Neural progenitor cell (in vitro differentiated cells): Measurements from ENCODE around the gene DCP1A. TPM values are rescaled to one million over a fixed set of nuclear protein-coding genes. Genes with fewer than 3 reads are reported as not detected.

ENCODE experiments used
- DNase-seq: peaks from one replicate; pipeline ENCODE4 v3.0.0-alpha.2; 2016; ENCODE audit warnings: low spot score
- H2AFZ ChIP-seq: fragments of 200-600 bp; sonication (generic); replicated peaks from 2 replicates; pipeline ENCODE4 v1.6.1; 2016; ENCODE audit warnings: antibody characterized with exemption
- H3F3A ChIP-seq: fragments of 200-600 bp; sonication (generic); 2 replicates; pipeline ENCODE4 v1.6.1; 2016; ENCODE audit warnings: antibody characterized with exemption, low read depth
- H3K27ac ChIP-seq: fragments of 200-600 bp; sonication (generic); 2 replicates; pipeline ENCODE4 v1.5.1; 2016; ENCODE audit warnings: mild to moderate bottlenecking
- H3K27me3 ChIP-seq: fragments of 200-600 bp; sonication (generic); 2 replicates; pipeline ENCODE4 v1.6.1; 2016; ENCODE audit warnings: mild to moderate bottlenecking, moderate library complexity
- H3K36me3 ChIP-seq: fragments of 200-600 bp; sonication (generic); 2 replicates; pipeline ENCODE4 v1.5.1; 2016
- H3K4me1 ChIP-seq: fragments of 200-600 bp; sonication (generic); 2 replicates; pipeline ENCODE4 v1.6.1; 2016; ENCODE audit warnings: mixed run types
- H3K4me2 ChIP-seq: fragments of 200-600 bp; sonication (generic); 2 replicates; pipeline ENCODE4 v1.6.1; 2016
- H3K4me3 ChIP-seq: fragments of 200-600 bp; sonication (generic); 2 replicates; pipeline ENCODE4 v1.5.1; 2016
- H3K79me2 ChIP-seq: fragments of 200-600 bp; sonication (generic); 2 replicates; pipeline ENCODE4 v1.6.1; 2016; ENCODE audit warnings: low read depth
- H3K9ac ChIP-seq: fragments of 200-600 bp; sonication (generic); 2 replicates; pipeline ENCODE4 v1.6.1; 2016
- H3K9me3 ChIP-seq: fragments of 200-600 bp; sonication (generic); 2 replicates; pipeline ENCODE4 v1.5.1; 2016; ENCODE audit warnings: low read depth
- H4K20me1 ChIP-seq: fragments of 200-600 bp; sonication (generic); 2 replicates; pipeline ENCODE4 v1.6.1; 2016; ENCODE audit warnings: low read depth
- H3K27ac Mint-ChIP-seq: 3 replicates; pipeline ENCODE4 v1.8.0; 2021; ENCODE audit warnings: mixed read lengths
- H3K27me3 Mint-ChIP-seq: 2 replicates; pipeline ENCODE4 v1.8.0; 2022; ENCODE audit warnings: low read depth, mild to moderate bottlenecking, inconsistent platforms, moderate library complexity, mixed read lengths; ENCODE audit not compliant: insufficient read depth
- H3K36me3 Mint-ChIP-seq: 3 replicates; pipeline ENCODE4 v1.8.0; 2021; ENCODE audit warnings: mixed read lengths
- H3K4me1 Mint-ChIP-seq: 3 replicates; pipeline ENCODE4 v1.8.0; 2021; ENCODE audit warnings: mixed read lengths
- H3K4me3 Mint-ChIP-seq: 3 replicates; pipeline ENCODE4 v1.8.0; 2021; ENCODE audit warnings: mild to moderate bottlenecking, moderate library complexity, mixed read lengths
- H3K9me3 Mint-ChIP-seq: 3 replicates; pipeline ENCODE4 v1.8.0; 2020; ENCODE audit warnings: mixed read lengths
- EZH2 ChIP-seq: fragments of 200-600 bp; sonication (generic); IDR thresholded peaks from 2 replicates; pipeline ENCODE4 v1.6.1; 2017; ENCODE audit warnings: antibody characterized with exemption, mild to moderate bottlenecking, moderate library complexity
- EZH2phosphoT487 ChIP-seq: fragments of 200-600 bp; sonication (generic); IDR thresholded peaks from 2 replicates; pipeline ENCODE4 v1.6.1; 2017; ENCODE audit warnings: antibody characterized with exemption
- total RNA-seq: library from RNA; depleted of rRNA; stranded (reverse); fragments of >200 nt; gene quantifications from 2 replicates; pipeline ENCODE4 v1.2.3, GENCODE V29; 2015; ENCODE audit warnings: low replicate concordance
- TF ChIP-seq, protein P1 (sequence below): fragments of 200-600 bp; sonication (generic); IDR thresholded peaks from 2 replicates; pipeline ENCODE4 v1.5.1; 2017; ENCODE audit warnings: antibody characterized with exemption, mild to moderate bottlenecking

Gene DCP1A
- total RNA-seq, 1 donor from 2014 or later = 24.1 TPM

DNA sequence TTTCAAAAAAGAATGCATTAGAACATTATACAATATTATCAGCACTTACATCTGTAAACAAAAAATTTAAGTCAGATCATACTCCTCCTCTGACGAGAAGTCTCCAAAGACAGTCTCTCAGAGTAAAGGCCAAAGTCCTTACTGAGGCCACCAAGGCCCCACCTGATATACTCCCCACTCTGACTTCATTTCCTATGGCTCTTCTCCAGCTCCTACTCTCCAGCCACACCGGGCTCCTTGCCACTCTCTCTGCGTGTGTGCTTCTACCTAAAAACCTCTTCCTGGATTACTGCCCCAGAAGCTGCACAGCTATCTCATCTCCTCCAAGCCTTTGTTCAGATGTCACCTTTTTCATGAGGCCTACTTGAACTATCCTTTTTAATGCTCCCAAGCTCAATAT, 5.0 kb downstream of the DCP1A start:
- Histone ChIP-seq H3K4me2 (no peak overlapping the region), H4K20me1 (peaks cover 32% of the 10 kb centered on the region), H3K27me3 (no peaks in the 10 kb centered on the region), H3F3A (peaks cover 8% of the 10 kb centered on the region), H3K4me3 (no peak overlapping the region), H3K4me1 (peaks cover 12% of the 10 kb centered on the region), H3K79me2 (peaks cover 62% of the 10 kb centered on the region), H3K9ac (no peak overlapping the region), H3K36me3 (peaks cover 7% of the 10 kb centered on the region), H3K9me3 (no peaks in the 10 kb centered on the region), H2AFZ (no peak overlapping the region), H3K27ac (no peak overlapping the region)
- DNase-seq = no peak
- Mint-ChIP-seq H3K9me3 (no peaks in the 10 kb centered on the region), H3K27me3 (no peaks in the 10 kb centered on the region), H3K4me3 (no peak overlapping the region), H3K27ac (no peak overlapping the region), H3K36me3 (peaks cover 21% of the 10 kb centered on the region), H3K4me1 (peaks cover 12% of the 10 kb centered on the region)
- TF ChIP-seq EZH2 (no peak), EZH2phosphoT487 (no peak)
- TF ChIP-seq, protein P1, sequence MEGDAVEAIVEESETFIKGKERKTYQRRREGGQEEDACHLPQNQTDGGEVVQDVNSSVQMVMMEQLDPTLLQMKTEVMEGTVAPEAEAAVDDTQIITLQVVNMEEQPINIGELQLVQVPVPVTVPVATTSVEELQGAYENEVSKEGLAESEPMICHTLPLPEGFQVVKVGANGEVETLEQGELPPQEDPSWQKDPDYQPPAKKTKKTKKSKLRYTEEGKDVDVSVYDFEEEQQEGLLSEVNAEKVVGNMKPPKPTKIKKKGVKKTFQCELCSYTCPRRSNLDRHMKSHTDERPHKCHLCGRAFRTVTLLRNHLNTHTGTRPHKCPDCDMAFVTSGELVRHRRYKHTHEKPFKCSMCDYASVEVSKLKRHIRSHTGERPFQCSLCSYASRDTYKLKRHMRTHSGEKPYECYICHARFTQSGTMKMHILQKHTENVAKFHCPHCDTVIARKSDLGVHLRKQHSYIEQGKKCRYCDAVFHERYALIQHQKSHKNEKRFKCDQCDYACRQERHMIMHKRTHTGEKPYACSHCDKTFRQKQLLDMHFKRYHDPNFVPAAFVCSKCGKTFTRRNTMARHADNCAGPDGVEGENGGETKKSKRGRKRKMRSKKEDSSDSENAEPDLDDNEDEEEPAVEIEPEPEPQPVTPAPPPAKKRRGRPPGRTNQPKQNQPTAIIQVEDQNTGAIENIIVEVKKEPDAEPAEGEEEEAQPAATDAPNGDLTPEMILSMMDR = no peak

DNA sequence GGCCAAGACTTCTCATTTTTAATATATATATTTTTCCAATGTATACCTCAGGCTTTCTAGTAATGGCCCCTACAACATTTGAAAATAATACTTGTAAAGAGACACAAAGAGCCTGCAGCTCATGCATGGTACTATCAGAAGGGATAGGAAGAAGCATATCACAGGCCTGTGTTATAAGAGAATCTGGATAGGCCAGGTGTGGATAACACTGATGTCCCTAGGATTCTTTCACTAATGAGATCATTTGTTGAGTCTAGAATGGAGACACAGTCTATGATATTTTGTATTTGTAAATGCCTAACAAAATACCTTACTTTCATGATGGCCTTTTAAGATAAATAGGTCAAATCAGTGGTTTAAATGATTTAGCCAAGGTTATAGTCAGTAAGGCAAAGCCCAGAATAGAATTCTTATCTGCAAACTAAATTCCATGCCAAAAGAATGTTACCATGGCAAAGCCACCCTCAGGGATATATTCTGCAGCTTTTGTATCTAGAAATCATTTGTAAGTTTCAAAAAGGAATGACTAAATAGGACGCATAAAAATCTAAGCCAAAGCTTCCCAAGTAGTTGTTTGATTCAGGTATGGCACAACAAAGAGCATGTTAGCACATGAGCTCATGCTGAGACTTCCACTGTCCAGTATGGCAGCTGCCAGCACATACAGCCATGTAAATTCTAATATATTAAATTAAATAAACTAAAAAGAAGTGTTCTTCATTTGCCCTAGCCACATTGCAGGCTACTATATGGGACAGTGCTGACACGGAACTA, 10.0 kb downstream of the DCP1A start:
- Mint-ChIP-seq H3K9me3 (no peaks in the 10 kb centered on the region), H3K4me1 (no peaks in the 10 kb centered on the region), H3K36me3 (peaks cover 35% of the 10 kb centered on the region), H3K27me3 (peaks cover 2% of the 10 kb centered on the region), H3K27ac (no peak overlapping the region), H3K4me3 (no peak overlapping the region)
- no peaks in the 10 kb centered on the region for H3K9me3 ChIP-seq
- DNase-seq = no peak
- H3K4me2 ChIP-seq = no peak overlapping the region
- no peak overlapping the region for H3K4me3 ChIP-seq
- no peaks in the 10 kb centered on the region for H3K4me1 ChIP-seq
- no peak overlapping the region for H3K27ac ChIP-seq
- no peak for TF ChIP-seq EZH2
- TF ChIP-seq EZH2phosphoT487 = no peak
- TF ChIP-seq, protein P1 = no peak
- no peak overlapping the region for H3K9ac ChIP-seq
- H3K36me3 ChIP-seq = peaks cover 7% of the 10 kb centered on the region
- no peaks in the 10 kb centered on the region for H3K27me3 ChIP-seq
- peaks cover 34% of the 10 kb centered on the region for H3K79me2 ChIP-seq
- H4K20me1 ChIP-seq = peaks cover 12% of the 10 kb centered on the region
- no peak overlapping the region for H2AFZ ChIP-seq
- no peaks in the 10 kb centered on the region for H3F3A ChIP-seq

DNA sequence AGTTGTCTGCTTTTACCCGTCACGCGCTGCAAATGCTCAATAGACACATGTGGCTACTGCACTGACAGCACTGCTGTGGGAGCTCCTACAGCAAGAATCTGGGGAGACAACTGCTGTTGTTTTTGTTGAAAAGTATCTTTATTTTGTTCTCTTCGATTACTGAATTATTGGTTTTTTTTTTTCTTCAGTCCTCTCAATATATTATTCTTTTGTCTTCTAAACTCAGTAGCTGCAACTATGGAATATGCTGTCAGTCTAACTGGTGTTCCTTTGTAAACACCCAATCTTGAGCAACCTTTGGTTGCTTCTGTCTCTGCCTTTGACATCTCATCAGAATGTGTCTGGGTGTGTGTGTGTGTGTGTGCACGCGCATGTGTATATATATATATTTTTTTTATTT, 12.6 kb downstream of the DCP1A start:
- no peaks in the 10 kb centered on the region for H3K4me1 Mint-ChIP-seq
- DNase-seq = no peak
- H3K27ac Mint-ChIP-seq = no peak overlapping the region
- H3K27me3 ChIP-seq = no peaks in the 10 kb centered on the region
- H3K9ac ChIP-seq = no peak overlapping the region
- H3K9me3 ChIP-seq = no peaks in the 10 kb centered on the region
- H3F3A ChIP-seq = no peaks in the 10 kb centered on the region
- H3K4me2 ChIP-seq = no peak overlapping the region
- no peak overlapping the region for H3K4me3 ChIP-seq
- peaks cover 16% of the 10 kb centered on the region for H4K20me1 ChIP-seq
- H3K4me3 Mint-ChIP-seq = no peak overlapping the region
- no peak for TF ChIP-seq EZH2phosphoT487
- TF ChIP-seq, protein P1 = no peak
- no peak for TF ChIP-seq EZH2
- no peaks in the 10 kb centered on the region for H3K4me1 ChIP-seq
- no peak overlapping the region for H3K27ac ChIP-seq
- peaks cover 45% of the 10 kb centered on the region for H3K79me2 ChIP-seq
- no peaks in the 10 kb centered on the region for H3K36me3 ChIP-seq
- H3K9me3 Mint-ChIP-seq = no peaks in the 10 kb centered on the region
- H2AFZ ChIP-seq = no peak overlapping the region
- H3K27me3 Mint-ChIP-seq = peaks cover 2% of the 10 kb centered on the region
- peaks cover 33% of the 10 kb centered on the region for H3K36me3 Mint-ChIP-seq
